GM19239 (cell line): Measurements from ENCODE around the gene PITX1.

Source experiments
- DNase-seq: peaks from one replicate; pipeline ENCODE4 v3.0.0; 2011; ENCODE audit warnings: low spot score; ENCODE audit not compliant: insufficient read length
- FAIRE-seq: peaks from 2 replicates; lab custom pipeline; 2011; peaks lifted over from hg19 to GRCh38; lab: Jason Lieb, UNC

Gene PITX1

GRCh38 chr5:135031813-135032694, 2.0 kb downstream of the PITX1 start:
- no peak for DNase-seq
- no peak for FAIRE-seq

- FAIRE-seq: no peak
- DNase-seq: no peak
Measured at GRCh38 chr5:135030956-135031812, 2.8 kb downstream of the PITX1 start.

GRCh38 chr5:135030123-135030955, 3.7 kb downstream of the PITX1 start:
- FAIRE-seq (peak; percentile 48), DNase-seq (no peak)

GRCh38 chr5:135029477-135030122, 4.4 kb downstream of the PITX1 start:
- DNase-seq: no peak

GRCh38 chr5:135028791-135029476, 5.1 kb downstream of the PITX1 start:
- no peak for FAIRE-seq
- no peak for DNase-seq

More at GRCh38 chr5:135029477-135030122, 4.4 kb downstream of the PITX1 start:
- peak; percentile 78 for FAIRE-seq

DNA sequence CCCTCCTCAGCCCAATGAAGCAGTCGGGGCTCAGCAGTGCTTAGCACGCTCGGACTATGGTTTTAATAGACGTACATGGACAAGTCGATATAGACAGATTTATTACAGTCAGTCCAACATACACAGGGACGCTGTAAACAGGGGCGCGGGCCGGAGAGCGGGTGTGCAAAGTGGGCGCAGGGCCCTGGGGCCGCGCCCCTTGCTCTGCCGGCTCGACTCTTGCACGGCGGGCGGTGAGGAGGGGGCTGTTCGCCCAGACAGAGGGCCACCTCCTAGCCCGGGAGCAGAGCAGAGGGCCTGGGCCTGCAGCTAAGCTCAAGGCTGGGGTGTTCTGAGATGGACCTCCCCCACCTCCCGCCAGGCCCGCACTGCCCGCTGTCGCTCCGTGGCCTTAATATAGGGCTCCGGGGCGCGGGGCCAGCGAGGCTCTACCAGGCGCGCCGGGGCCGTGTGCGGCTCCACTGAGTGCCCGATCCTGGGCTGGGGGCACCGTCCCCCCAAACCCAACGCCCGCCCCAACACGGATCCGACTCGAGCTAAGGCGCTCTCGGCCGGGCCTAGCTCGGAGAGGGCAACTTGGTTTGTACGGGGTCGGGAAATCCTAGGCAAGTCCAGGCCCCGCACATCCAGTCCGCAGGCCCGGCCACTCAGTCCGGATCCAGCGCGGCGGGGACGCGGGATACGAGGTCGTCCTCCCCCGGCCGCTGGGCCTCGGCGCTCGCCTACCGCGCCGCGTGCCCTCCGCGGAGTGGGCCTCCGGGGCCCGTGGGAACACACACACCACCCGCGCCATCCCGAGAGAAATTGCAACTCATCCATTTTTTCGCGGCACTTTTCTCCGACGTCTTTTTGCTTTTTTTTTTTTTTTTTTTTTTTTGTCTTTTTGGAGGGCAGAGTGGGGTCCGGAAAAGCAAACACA, 6.1 kb downstream of the PITX1 start:
- DNase-seq (no peak), FAIRE-seq (no peak)

GRCh38 chr5:135027266-135027696, 6.7 kb downstream of the PITX1 start:
- no peak for FAIRE-seq

DNA sequence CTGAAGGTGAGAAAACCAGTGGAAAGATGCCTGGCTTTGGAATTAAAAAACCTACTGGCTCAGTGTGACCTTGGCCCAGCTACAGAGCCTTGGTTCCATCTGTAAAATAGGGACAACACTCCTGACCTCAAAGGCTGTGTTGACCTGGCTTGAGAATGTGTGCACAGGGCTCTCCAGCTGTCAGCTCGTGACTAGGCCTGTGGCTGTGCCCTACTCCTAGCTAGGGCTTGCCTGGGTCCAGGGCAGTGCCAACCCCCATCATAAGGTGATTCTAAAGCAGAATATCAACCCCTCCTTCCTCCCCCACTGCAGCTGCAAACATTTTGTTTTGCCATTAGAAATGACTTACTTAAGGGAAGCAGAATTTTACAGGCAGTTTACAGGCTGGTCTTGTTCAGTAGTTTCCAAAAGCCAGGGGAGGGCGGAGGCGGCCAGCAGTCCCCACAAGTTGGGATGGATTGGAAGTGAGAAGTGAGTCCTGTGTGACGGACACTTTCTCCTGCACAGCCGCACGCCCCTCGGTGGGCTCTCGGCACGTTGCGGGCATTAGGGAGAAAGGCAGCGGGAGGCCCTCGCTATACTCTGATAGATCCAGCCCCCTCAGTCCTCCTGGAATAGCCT, 7.3 kb downstream of the PITX1 start:
- DNase-seq: no peak
- no peak for FAIRE-seq

More at GRCh38 chr5:135027266-135027696, 6.7 kb downstream of the PITX1 start:
- no peak for DNase-seq

DNA sequence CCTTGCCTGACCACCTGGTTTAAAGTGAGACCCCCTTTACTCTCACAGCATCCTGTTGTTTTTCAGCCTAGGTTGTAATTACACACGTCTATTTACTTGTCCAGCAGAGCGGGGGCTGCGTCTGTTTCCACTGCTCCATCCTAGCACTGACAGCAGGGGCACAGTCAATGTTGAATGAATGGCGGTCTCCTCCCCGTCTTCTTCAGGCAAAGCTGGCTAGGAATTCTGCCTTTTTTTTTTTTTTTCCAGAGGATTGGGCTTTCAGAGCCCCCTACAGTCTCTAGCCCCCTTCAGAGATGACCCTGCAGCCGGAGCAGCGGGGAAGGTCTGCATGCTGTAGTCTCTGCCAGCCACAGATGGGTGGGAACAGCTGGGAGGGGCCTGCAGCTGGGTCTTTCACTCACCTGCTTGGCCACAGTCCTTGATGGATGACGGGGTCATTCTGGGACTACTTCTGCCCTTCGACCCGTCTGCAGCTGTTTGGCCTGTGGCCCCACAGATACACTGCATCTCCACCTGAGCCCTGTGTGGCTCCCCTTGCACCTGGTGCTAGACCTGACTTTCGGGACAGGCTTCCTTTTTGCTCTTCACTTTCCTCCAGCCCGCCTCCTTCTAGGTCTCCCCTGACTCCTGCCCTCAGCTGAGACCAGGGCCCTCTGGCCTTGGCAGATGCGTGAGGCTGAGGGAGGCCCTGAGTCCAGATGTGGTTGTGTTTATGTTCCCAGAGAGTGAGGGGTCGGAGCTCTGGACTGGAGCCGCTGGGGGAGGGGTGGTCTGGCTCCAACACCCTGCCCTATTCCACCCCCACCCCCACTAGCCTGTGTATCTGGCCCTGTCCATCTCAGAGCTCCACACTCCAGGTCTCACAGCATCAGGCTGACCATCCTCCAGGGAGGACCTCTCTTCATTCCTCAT, 8.0 kb downstream of the PITX1 start:
- DNase-seq: no peak

DNA sequence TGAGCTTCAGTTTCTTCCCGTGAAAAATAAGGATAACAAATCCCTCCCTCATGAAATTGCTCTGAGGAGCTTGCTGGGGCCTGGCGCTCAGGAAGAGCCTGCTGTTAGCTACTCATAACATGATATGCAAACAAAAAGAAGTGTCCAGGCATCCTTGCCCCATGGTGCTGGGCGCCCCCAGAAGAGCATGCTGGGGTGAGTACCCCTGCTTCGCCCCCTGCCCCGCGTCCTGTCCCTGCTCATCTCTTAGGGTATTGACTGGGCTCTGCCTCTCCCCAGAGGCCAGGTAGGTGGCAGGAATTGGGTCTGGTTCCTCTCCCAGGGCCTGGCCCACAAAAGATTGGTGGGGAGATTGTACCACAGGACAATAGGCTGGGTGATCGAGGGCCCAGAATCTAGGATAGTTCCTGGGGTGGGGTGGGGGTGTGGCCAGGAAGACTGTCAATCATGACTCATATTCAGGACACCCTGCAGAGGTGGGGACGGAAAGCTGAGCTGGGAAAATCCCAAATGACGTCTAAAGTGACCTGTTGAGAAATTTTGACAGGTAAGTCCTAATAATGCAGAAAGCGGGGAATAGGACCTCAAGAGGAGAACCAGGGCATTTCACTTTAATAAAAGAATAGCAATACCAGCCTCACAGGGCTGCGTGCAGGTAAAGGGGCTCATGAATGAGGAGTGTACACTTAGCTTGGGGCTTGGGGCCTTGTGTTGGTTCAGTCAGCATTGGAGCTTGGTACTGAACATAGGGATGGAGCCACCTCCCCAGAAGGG, 8.9 kb downstream of the PITX1 start:
- FAIRE-seq (no peak), DNase-seq (no peak)

More for the DNA sequence above, 8.0 kb downstream of the PITX1 start:
- no peak for FAIRE-seq

- DNase-seq (no peak), FAIRE-seq (no peak)
Measured at GRCh38 chr5:135020111-135020895, 13.7 kb downstream of the PITX1 start.

DNA sequence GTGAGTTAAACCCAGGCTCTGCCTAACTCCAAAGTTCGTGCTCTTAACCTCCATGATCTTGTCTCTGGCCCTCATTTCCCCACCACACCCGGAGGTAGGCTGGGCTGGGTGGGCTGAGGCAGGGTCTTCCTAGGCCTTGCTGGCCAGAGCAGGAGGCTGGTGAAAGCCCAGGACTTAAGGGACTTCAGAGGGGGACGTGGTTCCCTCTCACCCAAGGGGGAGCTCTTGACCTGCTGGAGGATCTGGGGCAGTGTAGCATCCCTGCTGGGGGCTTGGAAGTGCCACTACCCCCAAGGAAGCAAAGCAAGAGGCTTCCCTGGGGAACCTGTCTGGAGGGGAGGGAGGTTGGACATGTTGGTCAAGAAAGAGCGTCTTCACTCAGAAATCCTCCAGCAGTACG, 14.7 kb downstream of the PITX1 start:
- DNase-seq: no peak
- FAIRE-seq: no peak

- DNase-seq: no peak
- no peak for FAIRE-seq
Measured at GRCh38 chr5:135018457-135018856, 15.6 kb downstream of the PITX1 start.

DNA sequence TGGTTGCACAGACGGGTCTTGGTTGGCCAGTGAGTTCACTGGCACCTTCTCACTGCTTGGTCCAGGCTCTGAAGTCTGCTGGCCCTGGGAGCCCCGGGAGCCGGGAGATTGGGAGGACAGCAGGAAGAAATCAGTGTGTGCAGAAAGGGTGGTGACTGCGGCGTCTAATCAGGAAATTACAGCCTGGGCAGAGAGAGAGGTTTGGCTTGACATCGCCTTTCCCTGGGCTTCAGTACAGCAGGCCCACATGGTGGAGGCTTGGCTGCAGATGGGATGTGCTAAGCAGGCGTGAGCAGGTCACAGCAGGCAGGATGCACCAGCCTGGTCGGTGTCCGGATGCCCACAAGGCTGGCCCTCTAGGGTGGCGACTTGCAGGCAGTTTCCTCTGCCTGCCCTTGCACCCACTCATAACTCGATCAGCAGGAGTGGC, 17.2 kb downstream of the PITX1 start:
- FAIRE-seq (no peak), DNase-seq (no peak)

DNA sequence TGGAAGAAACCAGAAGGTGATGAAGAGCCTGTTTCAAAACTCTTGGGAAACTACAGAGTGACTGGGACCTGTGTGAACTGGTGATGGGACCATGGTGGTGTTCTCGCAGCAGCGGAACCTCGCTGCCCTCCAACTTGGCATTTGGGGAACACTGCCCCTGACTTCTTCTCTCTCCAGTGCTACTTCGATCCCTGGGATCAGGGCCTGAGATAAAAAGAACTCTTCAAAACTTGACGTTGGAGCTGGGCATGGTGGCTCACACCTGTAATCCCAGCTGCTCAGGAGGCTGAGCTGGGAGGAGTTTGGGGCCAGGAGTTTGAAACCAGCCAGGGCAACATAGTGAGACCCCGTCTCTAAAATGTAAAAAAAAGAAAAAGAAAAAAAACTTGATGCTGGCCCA, 18.1 kb downstream of the PITX1 start:
- FAIRE-seq: no peak
- DNase-seq: no peak
